Loucy (cell line): ENCODE measurements around the gene ATOH8.

Experiments
- H2AFZ ChIP-seq: fragments of 200-600 bp; sonication (generic); 2 replicates; pipeline ENCODE4 v1.6.0; 2016; ENCODE audit warnings: antibody characterized with exemption, mild to moderate bottlenecking, low read length, moderate library complexity
- H3F3A ChIP-seq: fragments of 200-600 bp; 2 replicates; pipeline ENCODE4 v1.6.0; 2016; ENCODE audit warnings: antibody characterized with exemption, low read depth, mild to moderate bottlenecking
- H3K27me3 ChIP-seq: fragments of 200-600 bp; sonication (generic); 2 replicates; pipeline ENCODE4 v1.6.1; 2014; ENCODE audit warnings: low read length, mild to moderate bottlenecking; ENCODE audit not compliant: insufficient read depth, poor library complexity, severe bottlenecking
- H3K36me3 ChIP-seq: fragments of 200-600 bp; sonication (generic); 2 replicates; pipeline ENCODE4 v1.6.1; 2016; ENCODE audit warnings: low read length; ENCODE audit not compliant: insufficient read depth
- H3K4me1 ChIP-seq: fragments of 200-600 bp; sonication (generic); 2 replicates; pipeline ENCODE4 v1.5.1; 2014; ENCODE audit warnings: low read length, mild to moderate bottlenecking; ENCODE audit not compliant: insufficient read depth, poor library complexity, severe bottlenecking
- H3K4me2 ChIP-seq: fragments of 200-600 bp; sonication (generic); 2 replicates; pipeline ENCODE4 v1.6.0; 2014; ENCODE audit warnings: antibody characterized with exemption, low read length, low read depth, mild to moderate bottlenecking; ENCODE audit not compliant: poor library complexity, severe bottlenecking
- H3K4me3 ChIP-seq: fragments of 200-600 bp; sonication (generic); 2 replicates; pipeline ENCODE4 v1.5.1; 2014; ENCODE audit warnings: low read length, mild to moderate bottlenecking, mixed read lengths; ENCODE audit not compliant: poor library complexity, severe bottlenecking
- H3K79me2 ChIP-seq: fragments of 200-600 bp; sonication (generic); 2 replicates; pipeline ENCODE4 v1.6.1; 2014; ENCODE audit warnings: low read length; ENCODE audit not compliant: insufficient read depth
- H3K9ac ChIP-seq: fragments of 200-600 bp; sonication (generic); 2 replicates; pipeline ENCODE4 v1.6.0; 2014; ENCODE audit warnings: mild to moderate bottlenecking, low read depth, low read length, moderate library complexity; ENCODE audit not compliant: poor library complexity, severe bottlenecking
- H3K9me2 ChIP-seq: fragments of 200-600 bp; sonication (generic); replicated peaks from 2 replicates; pipeline ENCODE4 v1.6.1; 2016; ENCODE audit warnings: low read depth, low read length, mixed read lengths
- H3K9me3 ChIP-seq: fragments of 200-600 bp; sonication (generic); 2 replicates; pipeline ENCODE4 v1.6.1; 2014; ENCODE audit warnings: mild to moderate bottlenecking, antibody characterized with exemption, low read length, low read depth; ENCODE audit not compliant: insufficient read depth
- H4K20me1 ChIP-seq: fragments of 200-600 bp; sonication (generic); 2 replicates; pipeline ENCODE4 v1.6.0; 2014; ENCODE audit warnings: antibody characterized with exemption, low read length, mild to moderate bottlenecking; ENCODE audit not compliant: insufficient read depth, poor library complexity, severe bottlenecking
- EZH2phosphoT487 ChIP-seq: fragments of 200-600 bp; IDR thresholded peaks from 2 replicates; pipeline ENCODE4 v1.6.1; 2018; ENCODE audit warnings: antibody characterized with exemption, mild to moderate bottlenecking, moderate library complexity, borderline replicate concordance
- TF ChIP-seq, protein P1 (sequence below): fragments of 200-600 bp; sonication (generic); conservative IDR thresholded peaks from 2 replicates; pipeline ENCODE4 v1.5.1; 2014; ENCODE audit warnings: mild to moderate bottlenecking, antibody characterized with exemption, low read length

ATOH8 gene

DNA sequence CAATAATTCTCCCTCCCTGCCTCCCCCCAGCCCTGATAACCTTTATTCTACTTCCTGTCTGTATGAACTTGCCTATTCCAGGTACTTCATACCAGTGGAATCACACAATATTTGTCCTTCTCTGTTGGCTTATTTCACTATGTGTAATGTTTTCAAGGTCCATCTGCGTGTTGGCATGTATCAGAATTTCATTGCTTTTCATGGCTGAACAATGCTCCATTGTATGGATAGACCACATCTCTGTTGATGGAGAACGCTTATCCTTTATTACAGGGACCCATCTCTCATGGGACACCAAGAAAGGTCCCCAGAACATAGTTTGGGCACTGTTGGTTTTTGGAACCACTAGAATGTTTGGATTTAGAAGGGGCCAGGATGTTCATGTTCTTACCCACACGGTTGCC lies 40.2 kb downstream of the ATOH8 start:
- no peak overlapping the region for H3K4me3 ChIP-seq
- H3K9me3 ChIP-seq = no peaks in the 10 kb centered on the region
- no peak overlapping the region for H3K9ac ChIP-seq
- H3F3A ChIP-seq = no peaks in the 10 kb centered on the region
- H3K27me3 ChIP-seq = no peaks in the 10 kb centered on the region
- no peaks in the 10 kb centered on the region for H3K4me1 ChIP-seq
- no peaks in the 10 kb centered on the region for H3K9me2 ChIP-seq
- no peaks in the 10 kb centered on the region for H4K20me1 ChIP-seq
- TF ChIP-seq, protein P1, sequence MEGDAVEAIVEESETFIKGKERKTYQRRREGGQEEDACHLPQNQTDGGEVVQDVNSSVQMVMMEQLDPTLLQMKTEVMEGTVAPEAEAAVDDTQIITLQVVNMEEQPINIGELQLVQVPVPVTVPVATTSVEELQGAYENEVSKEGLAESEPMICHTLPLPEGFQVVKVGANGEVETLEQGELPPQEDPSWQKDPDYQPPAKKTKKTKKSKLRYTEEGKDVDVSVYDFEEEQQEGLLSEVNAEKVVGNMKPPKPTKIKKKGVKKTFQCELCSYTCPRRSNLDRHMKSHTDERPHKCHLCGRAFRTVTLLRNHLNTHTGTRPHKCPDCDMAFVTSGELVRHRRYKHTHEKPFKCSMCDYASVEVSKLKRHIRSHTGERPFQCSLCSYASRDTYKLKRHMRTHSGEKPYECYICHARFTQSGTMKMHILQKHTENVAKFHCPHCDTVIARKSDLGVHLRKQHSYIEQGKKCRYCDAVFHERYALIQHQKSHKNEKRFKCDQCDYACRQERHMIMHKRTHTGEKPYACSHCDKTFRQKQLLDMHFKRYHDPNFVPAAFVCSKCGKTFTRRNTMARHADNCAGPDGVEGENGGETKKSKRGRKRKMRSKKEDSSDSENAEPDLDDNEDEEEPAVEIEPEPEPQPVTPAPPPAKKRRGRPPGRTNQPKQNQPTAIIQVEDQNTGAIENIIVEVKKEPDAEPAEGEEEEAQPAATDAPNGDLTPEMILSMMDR = no peak
- no peak for TF ChIP-seq EZH2phosphoT487
- H3K79me2 ChIP-seq = no peaks in the 10 kb centered on the region
- H2AFZ ChIP-seq = no peak overlapping the region
- no peak overlapping the region for H3K4me2 ChIP-seq
- no peaks in the 10 kb centered on the region for H3K36me3 ChIP-seq

DNA sequence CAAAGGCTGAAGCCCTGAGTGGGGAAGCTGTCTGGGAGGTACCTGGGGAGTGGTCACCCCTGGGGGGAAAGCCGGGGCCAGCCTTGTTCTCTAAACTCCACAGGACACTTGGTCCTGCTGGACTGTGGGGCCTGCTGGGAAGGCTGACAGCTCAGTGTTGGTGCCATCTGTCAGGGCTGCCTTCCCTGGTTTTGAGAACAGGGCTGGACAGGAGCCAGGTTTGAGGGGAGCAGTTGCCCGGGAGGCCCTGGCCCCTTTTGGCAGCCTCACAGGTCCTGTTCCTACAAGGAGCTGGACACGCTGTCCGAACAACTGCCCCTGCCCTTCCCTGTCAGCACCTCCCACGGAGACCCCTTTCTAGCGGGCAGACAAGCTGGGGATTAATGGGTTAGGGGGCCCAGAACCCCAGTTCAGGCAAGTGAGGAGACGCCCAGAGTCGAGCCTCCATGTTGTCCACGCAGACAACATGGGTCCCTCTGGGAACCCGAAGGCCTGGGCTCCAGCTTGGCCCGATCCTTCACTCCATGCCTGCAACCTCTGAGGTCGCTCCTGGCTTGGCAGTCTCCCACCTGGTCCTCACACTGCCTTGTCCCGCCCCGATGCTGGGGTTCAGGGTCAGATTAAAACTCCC lies 40.8 kb downstream of the ATOH8 start:
- Histone ChIP-seq H3K4me3 (no peak overlapping the region), H3K9me2 (no peaks in the 10 kb centered on the region), H4K20me1 (no peaks in the 10 kb centered on the region), H3K79me2 (no peaks in the 10 kb centered on the region), H3K27me3 (no peaks in the 10 kb centered on the region), H3K36me3 (no peaks in the 10 kb centered on the region), H2AFZ (no peak overlapping the region), H3K4me1 (no peaks in the 10 kb centered on the region), H3K9ac (no peak overlapping the region), H3F3A (no peaks in the 10 kb centered on the region), H3K9me3 (no peaks in the 10 kb centered on the region), H3K4me2 (no peak overlapping the region)
- TF ChIP-seq, protein P1 = no peak
- no peak for TF ChIP-seq EZH2phosphoT487

DNA sequence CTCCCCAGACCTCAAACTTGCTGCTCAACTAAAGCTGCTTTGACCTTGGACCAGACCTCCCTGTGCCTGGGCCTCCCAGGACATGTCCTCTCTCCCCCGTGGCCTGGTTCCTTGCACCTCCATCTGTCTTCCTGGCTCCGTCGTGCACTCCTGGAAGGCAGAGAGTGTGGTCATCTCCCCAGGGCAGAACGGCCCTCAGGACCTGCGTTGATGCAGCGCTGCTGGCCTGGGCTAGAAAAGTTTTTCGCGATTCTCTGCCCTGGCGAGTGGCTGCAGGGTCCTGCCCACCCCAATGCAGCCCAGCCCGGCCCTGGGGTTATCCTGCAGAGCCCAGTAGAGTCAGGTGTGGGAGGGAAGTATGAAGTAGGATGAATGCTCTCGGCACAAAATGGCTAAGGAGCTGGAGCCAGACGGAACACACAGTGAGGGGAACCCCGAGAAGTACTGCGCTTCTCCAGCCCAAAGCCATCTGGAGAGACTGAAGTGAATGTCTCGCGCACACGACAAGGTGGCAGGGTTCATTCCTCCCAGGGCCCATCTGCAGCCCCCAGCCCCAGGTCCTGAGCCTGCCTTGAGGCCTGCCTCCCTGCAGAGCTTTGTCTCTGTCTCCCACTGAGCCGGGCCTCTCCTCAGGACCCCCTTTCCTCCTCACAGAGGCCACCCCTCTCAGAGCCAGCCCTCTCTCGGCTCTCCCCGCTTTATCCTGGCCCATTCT lies 41.7 kb downstream of the ATOH8 start:
- Histone ChIP-seq H3K9ac (no peak overlapping the region), H3K79me2 (no peaks in the 10 kb centered on the region), H2AFZ (no peak overlapping the region), H3K4me3 (no peak overlapping the region), H3K36me3 (no peaks in the 10 kb centered on the region), H4K20me1 (no peaks in the 10 kb centered on the region), H3K9me3 (no peaks in the 10 kb centered on the region), H3K4me2 (no peak overlapping the region), H3K4me1 (no peaks in the 10 kb centered on the region), H3K27me3 (no peaks in the 10 kb centered on the region), H3K9me2 (no peaks in the 10 kb centered on the region), H3F3A (no peaks in the 10 kb centered on the region)
- TF ChIP-seq, protein P1 = no peak
- TF ChIP-seq EZH2phosphoT487 = no peak
